DOHH2 (cell line): ENCODE measurements around the gene MTHFD2L.

Experiments
- H3F3A ChIP-seq: fragments of 200-600 bp; sonication (generic), shearing (Covaris generic); 2 replicates; pipeline ENCODE4 v1.6.0; 2016; ENCODE audit warnings: antibody characterized with exemption, mild to moderate bottlenecking; ENCODE audit not compliant: control insufficient read depth, insufficient read depth
- H3K27ac ChIP-seq: fragments of 200-600 bp; sonication (generic); 2 replicates; pipeline ENCODE4 v1.5.1; 2014; ENCODE audit warnings: low read depth, mild to moderate bottlenecking, low read length, moderate library complexity
- H3K27me3 ChIP-seq: fragments of 200-600 bp; sonication (generic); 2 replicates; pipeline ENCODE4 v1.6.1; 2014; ENCODE audit warnings: mild to moderate bottlenecking, low read length, mixed read lengths; ENCODE audit not compliant: control insufficient read depth
- H3K36me3 ChIP-seq: fragments of 200-600 bp; sonication (generic); 2 replicates; pipeline ENCODE4 v1.6.1; 2014; ENCODE audit warnings: mild to moderate bottlenecking, low read length, moderate library complexity, mixed read lengths; ENCODE audit not compliant: control insufficient read depth
- H3K4me1 ChIP-seq: fragments of 200-600 bp; sonication (generic); 2 replicates; pipeline ENCODE4 v1.6.1; 2014; ENCODE audit warnings: mild to moderate bottlenecking, low read length, mixed read lengths; ENCODE audit not compliant: control insufficient read depth
- H3K4me2 ChIP-seq: fragments of 200-600 bp; sonication (generic); 2 replicates; pipeline ENCODE4 v1.6.0; 2014; ENCODE audit warnings: mild to moderate bottlenecking, low read length, moderate library complexity
- H3K4me3 ChIP-seq: fragments of 200-600 bp; sonication (generic); 2 replicates; pipeline ENCODE4 v1.5.1; 2014; ENCODE audit warnings: mild to moderate bottlenecking, low read length, mixed read lengths
- H3K79me2 ChIP-seq: fragments of 200-600 bp; sonication (generic); 2 replicates; pipeline ENCODE4 v1.6.1; 2014; ENCODE audit warnings: mild to moderate bottlenecking, low read length, mixed read lengths; ENCODE audit not compliant: control insufficient read depth
- H3K9me2 ChIP-seq: fragments of 200-600 bp; sonication (generic); replicated peaks from 2 replicates; pipeline ENCODE4 v1.6.1; 2014; ENCODE audit warnings: mild to moderate bottlenecking, low read length, mixed read lengths; ENCODE audit not compliant: control insufficient read depth
- H3K9me3 ChIP-seq: fragments of 200-600 bp; sonication (generic); 2 replicates; pipeline ENCODE4 v1.6.1; 2014; ENCODE audit warnings: antibody characterized with exemption, low read length, mixed read lengths; ENCODE audit not compliant: control insufficient read depth, insufficient read depth
- H4K20me1 ChIP-seq: fragments of 200-600 bp; sonication (generic); 2 replicates; pipeline ENCODE4 v1.6.0; 2014; ENCODE audit warnings: low read depth, mild to moderate bottlenecking, antibody characterized with exemption, low read length, moderate library complexity; ENCODE audit not compliant: control insufficient read depth, insufficient read depth
- EZH2phosphoT487 ChIP-seq: fragments of 200-600 bp; sonication (generic); IDR thresholded peaks from 2 replicates; pipeline ENCODE4 v1.6.1; 2017; ENCODE audit warnings: borderline replicate concordance, mild to moderate bottlenecking, antibody characterized with exemption, low read length, moderate library complexity, mixed read lengths
- TF ChIP-seq, protein P1 (sequence below): fragments of 200-600 bp; sonication (generic); IDR thresholded peaks from one replicate; pipeline ENCODE4 v1.5.1; 2014; ENCODE audit warnings: antibody characterized with exemption, mild to moderate bottlenecking, low read depth, low read length; ENCODE audit not compliant: poor library complexity, severe bottlenecking

Gene MTHFD2L

DNA sequence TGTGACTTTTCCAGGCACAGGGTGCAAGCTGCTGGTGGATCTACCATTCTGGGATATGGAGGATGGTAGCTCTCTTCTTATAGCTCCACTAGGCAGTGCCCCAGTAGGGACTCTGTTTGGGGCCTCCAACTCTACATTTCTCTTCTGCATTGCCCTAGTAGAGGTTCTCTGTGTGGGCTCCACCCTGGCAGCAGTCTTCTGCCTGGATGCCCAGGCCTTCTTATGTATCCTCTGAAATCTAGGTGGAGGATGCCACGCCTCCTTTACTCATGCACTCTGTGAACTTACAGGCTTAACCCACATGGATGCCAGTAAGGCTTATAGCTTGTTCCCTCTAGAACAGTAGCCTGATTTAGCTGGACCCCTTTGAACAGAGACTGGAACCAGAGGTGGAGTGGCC is 186.1 kb downstream of the MTHFD2L start:
- no peaks in the 10 kb centered on the region for H3F3A ChIP-seq
- H3K9me3 ChIP-seq: peaks cover 18% of the 10 kb centered on the region; the same call in 1 of the 2 replicates
- H3K36me3 ChIP-seq: no peaks in the 10 kb centered on the region
- H3K27ac ChIP-seq: no peak overlapping the region
- no peaks in the 10 kb centered on the region for H3K9me2 ChIP-seq
- TF ChIP-seq, protein P1, sequence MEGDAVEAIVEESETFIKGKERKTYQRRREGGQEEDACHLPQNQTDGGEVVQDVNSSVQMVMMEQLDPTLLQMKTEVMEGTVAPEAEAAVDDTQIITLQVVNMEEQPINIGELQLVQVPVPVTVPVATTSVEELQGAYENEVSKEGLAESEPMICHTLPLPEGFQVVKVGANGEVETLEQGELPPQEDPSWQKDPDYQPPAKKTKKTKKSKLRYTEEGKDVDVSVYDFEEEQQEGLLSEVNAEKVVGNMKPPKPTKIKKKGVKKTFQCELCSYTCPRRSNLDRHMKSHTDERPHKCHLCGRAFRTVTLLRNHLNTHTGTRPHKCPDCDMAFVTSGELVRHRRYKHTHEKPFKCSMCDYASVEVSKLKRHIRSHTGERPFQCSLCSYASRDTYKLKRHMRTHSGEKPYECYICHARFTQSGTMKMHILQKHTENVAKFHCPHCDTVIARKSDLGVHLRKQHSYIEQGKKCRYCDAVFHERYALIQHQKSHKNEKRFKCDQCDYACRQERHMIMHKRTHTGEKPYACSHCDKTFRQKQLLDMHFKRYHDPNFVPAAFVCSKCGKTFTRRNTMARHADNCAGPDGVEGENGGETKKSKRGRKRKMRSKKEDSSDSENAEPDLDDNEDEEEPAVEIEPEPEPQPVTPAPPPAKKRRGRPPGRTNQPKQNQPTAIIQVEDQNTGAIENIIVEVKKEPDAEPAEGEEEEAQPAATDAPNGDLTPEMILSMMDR: no peak
- no peak for TF ChIP-seq EZH2phosphoT487
- H3K4me2 ChIP-seq: no peak overlapping the region
- H3K27me3 ChIP-seq: no peaks in the 10 kb centered on the region
- H4K20me1 ChIP-seq: no peaks in the 10 kb centered on the region
- no peaks in the 10 kb centered on the region for H3K4me1 ChIP-seq
- H3K79me2 ChIP-seq: no peaks in the 10 kb centered on the region
- no peak overlapping the region for H3K4me3 ChIP-seq
